HuH-7 (cell line): ENCODE measurements around the gene PRKCA.
"Not testable (repeated sequence)": the region's sequence is repeated elsewhere in the genome, so short reads cannot be mapped to it uniquely, and the experiment has no call there.

Experiments
- DNase-seq: peaks from one replicate; pipeline ENCODE4 v3.0.0; 2011; ENCODE audit warnings: low spot score

Gene PRKCA

GRCh38 chr17:66489576-66489975, 187.2 kb downstream of the PRKCA start:
- not testable (repeated sequence) for DNase-seq

GRCh38 chr17:66491213-66491612, 188.8 kb downstream of the PRKCA start:
- no peak for DNase-seq

GRCh38 chr17:66491665-66492064, 189.3 kb downstream of the PRKCA start:
- DNase-seq = no peak

- no peak for DNase-seq
Observed at GRCh38 chr17:66492080-66492479, 189.7 kb downstream of the PRKCA start.

GRCh38 chr17:66492561-66493005, 190.2 kb downstream of the PRKCA start:
- no peak for DNase-seq

- DNase-seq = no peak
Observed at GRCh38 chr17:66493283-66494019, 191.0 kb downstream of the PRKCA start.

GRCh38 chr17:66494023-66494803, 191.8 kb downstream of the PRKCA start:
- DNase-seq = no peak

GRCh38 chr17:66495035-66495434, 192.6 kb downstream of the PRKCA start:
- DNase-seq = no peak

GRCh38 chr17:66496306-66496705, 193.9 kb downstream of the PRKCA start:
- DNase-seq = no peak

- no peak for DNase-seq
Observed at GRCh38 chr17:66498580-66498979, 196.2 kb downstream of the PRKCA start.

GRCh38 chr17:66506641-66507040, 204.2 kb downstream of the PRKCA start:
- DNase-seq = no peak

GRCh38 chr17:66507103-66507923, 204.9 kb downstream of the PRKCA start:
- DNase-seq = no peak

GRCh38 chr17:66507982-66508760, 205.8 kb downstream of the PRKCA start:
- no peak for DNase-seq

GRCh38 chr17:66508896-66509844, 206.8 kb downstream of the PRKCA start:
- DNase-seq = no peak

- DNase-seq = no peak
Observed at GRCh38 chr17:66509926-66510325, 207.5 kb downstream of the PRKCA start.

- no peak for DNase-seq
Observed at GRCh38 chr17:66511135-66511534, 208.7 kb downstream of the PRKCA start.

GRCh38 chr17:66514227-66514806, 211.9 kb downstream of the PRKCA start:
- no peak for DNase-seq

- DNase-seq = no peak
Observed at GRCh38 chr17:66515974-66516373, 213.6 kb downstream of the PRKCA start.

GRCh38 chr17:66517336-66518009, 215.1 kb downstream of the PRKCA start:
- DNase-seq = no peak

- DNase-seq = no peak
Observed at GRCh38 chr17:66518108-66518507, 215.7 kb downstream of the PRKCA start.
